Esophagus squamous epithelium (tissue), 4 donors: ENCODE results near the gene GIT1.

Experiments used
- POLR2A ChIP-seq, 4 donors: fragments of 450-650 bp; IDR thresholded peaks; one replicate each; pipeline ENCODE4 v1.6.1; 2017; ENCODE audit warnings: antibody characterized with exemption in 4 of 4, mild to moderate bottlenecking in 4 of 4, moderate library complexity in 3 of 4
- TF ChIP-seq, protein P1 (sequence below), 6 experiments: fragments of 450-650 bp in 4 of 6; fragments of 200-600 bp in 2 of 6; sonication (generic) in 2 of 6; IDR thresholded peaks; one replicate each; pipeline ENCODE4 v1.5.1; 2016 to 2019; ENCODE audit warnings: antibody characterized with exemption in 6 of 6, mild to moderate bottlenecking in 4 of 6, moderate library complexity in 4 of 6

DNA sequence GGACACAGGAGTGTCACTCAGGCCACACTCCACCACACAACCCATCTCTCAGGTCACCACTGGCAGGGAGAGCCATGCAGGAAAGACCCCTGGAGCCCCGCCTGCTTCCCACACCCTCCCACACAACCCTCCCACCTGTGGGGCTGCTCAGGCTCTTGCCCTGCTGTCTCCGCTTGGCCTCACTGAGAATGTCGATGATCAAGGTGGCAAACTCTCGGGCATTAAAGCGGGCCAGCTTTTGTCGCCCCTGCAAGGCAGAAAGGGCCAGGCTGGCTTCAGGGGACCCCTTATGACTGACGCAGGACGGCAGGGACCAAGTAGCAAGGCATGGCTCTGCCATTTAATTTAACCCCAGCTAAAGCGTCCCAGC lies 12.5 kb downstream of the GIT1 start:
- no peak for TF ChIP-seq POLR2A (IDR thresholded peaks at IDR 0.05)
- TF ChIP-seq, protein P1, sequence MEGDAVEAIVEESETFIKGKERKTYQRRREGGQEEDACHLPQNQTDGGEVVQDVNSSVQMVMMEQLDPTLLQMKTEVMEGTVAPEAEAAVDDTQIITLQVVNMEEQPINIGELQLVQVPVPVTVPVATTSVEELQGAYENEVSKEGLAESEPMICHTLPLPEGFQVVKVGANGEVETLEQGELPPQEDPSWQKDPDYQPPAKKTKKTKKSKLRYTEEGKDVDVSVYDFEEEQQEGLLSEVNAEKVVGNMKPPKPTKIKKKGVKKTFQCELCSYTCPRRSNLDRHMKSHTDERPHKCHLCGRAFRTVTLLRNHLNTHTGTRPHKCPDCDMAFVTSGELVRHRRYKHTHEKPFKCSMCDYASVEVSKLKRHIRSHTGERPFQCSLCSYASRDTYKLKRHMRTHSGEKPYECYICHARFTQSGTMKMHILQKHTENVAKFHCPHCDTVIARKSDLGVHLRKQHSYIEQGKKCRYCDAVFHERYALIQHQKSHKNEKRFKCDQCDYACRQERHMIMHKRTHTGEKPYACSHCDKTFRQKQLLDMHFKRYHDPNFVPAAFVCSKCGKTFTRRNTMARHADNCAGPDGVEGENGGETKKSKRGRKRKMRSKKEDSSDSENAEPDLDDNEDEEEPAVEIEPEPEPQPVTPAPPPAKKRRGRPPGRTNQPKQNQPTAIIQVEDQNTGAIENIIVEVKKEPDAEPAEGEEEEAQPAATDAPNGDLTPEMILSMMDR (IDR thresholded peaks at IDR 0.05) = no peak
